ENCODE measurements around the gene MS4A7. TPM values are rescaled to one million over a fixed set of nuclear protein-coding genes. Genes with fewer than 3 reads are reported as not detected.

The MS4A7 gene
- total RNA-seq, 1 experiment from 2014 or later, result 0.22 TPM

DNA sequence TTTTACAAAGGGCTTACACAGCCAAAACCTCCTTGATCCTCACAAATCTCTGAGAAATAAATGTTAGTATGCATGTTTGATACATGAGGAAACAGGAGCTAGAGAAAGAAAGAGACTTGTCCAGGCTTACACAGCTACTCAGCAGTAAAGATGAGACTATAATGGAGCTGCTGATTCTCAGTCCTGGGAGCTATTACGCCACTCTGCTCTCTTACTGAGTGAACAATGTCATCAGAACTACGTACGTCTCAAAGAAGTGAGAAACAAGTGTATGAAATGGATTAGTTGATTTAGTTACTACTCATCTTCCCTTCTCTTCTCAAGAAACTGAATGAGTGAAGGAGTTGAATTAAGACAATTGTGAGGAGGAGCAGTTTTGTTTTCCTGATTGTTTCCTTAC lies 39.0 kb upstream of the MS4A7 start (continued):
- no peak for TF ChIP-seq CTCF (IDR thresholded peaks at IDR 0.05 in 2 of 3, conservative IDR thresholded peaks at IDR 0.05 in 1 of 3; ENCODE audit: borderline replicate concordance in 1 of 3, insufficient read depth in 1 of 3, low read depth in 2 of 3, low read length in 2 of 3)
- TF ChIP-seq EGR1 (IDR thresholded peaks at IDR 0.05; ENCODE audit: low read depth), result no peak
- TF ChIP-seq SP1 (IDR thresholded peaks at IDR 0.05; ENCODE audit: low read depth), result no peak
- no peak for TF ChIP-seq EZH2phosphoT487 (IDR thresholded peaks at IDR 0.05; ENCODE audit: borderline replicate concordance)
- no peak for TF ChIP-seq ZNF274 (IDR thresholded peaks at IDR 0.05; ENCODE audit: low read depth, low read length)
- TF ChIP-seq, protein P1, sequence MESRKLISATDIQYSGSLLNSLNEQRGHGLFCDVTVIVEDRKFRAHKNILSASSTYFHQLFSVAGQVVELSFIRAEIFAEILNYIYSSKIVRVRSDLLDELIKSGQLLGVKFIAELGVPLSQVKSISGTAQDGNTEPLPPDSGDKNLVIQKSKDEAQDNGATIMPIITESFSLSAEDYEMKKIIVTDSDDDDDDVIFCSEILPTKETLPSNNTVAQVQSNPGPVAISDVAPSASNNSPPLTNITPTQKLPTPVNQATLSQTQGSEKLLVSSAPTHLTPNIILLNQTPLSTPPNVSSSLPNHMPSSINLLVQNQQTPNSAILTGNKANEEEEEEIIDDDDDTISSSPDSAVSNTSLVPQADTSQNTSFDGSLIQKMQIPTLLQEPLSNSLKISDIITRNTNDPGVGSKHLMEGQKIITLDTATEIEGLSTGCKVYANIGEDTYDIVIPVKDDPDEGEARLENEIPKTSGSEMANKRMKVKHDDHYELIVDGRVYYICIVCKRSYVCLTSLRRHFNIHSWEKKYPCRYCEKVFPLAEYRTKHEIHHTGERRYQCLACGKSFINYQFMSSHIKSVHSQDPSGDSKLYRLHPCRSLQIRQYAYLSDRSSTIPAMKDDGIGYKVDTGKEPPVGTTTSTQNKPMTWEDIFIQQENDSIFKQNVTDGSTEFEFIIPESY (IDR thresholded peaks at IDR 0.05; ENCODE audit: extremely low read depth, insufficient replicate concordance, low read length), result no peak
- no peak for TF ChIP-seq ELF1 (IDR thresholded peaks at IDR 0.05; ENCODE audit: borderline replicate concordance, low read depth)
- no peak for TF ChIP-seq RAD21 (IDR thresholded peaks at IDR 0.05; ENCODE audit: low read depth)
- no peak for TF ChIP-seq TCF7L2 (IDR thresholded peaks at IDR 0.05; ENCODE audit: borderline replicate concordance, extremely low read depth, insufficient read depth, insufficient read length)

DNA sequence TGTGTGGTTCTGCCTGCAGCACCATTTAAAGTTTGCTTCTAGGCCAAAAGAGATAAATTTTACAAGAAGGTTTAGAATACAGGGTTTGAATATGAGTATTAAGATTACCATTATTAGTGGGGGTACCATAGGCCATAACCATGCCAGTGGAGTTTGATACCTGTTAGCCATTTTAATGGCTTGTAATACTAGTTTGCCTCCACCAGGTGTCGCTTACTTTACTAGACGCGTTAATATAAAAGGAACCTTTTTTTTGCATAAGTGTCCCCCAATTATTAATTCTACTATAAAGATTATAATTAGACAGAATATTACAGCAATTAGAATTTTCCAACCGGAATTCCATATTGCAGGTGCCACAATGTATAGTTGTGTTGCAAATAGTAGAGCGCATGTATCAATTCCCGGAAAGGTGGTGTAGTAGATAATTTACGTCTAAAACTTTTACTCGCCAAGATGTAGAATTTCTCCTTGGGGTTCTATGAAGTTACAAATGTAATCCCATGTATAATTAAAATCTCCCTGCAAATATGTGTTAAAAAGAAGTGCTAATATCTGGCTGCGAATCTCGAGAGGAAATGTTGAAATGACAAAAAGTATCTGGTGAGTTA lies 35.1 kb upstream of the MS4A7 start:
- Histone ChIP-seq H3K27ac (ENCODE audit: low read depth, low read length) (no peak overlapping the region), H3K9me3 (ENCODE audit: control insufficient read depth in 1 of 2, insufficient read depth in 1 of 2, low read depth in 1 of 2, low read length in 2 of 2) (no peaks in the 10 kb centered on the region), H3K36me3 (ENCODE audit: control insufficient read depth in 1 of 2, insufficient read depth in 2 of 2, low read length in 2 of 2) (no peaks in the 10 kb centered on the region), H3K27me3 (ENCODE audit: insufficient read depth, low read length) (no peaks in the 10 kb centered on the region), H2AFZ (ENCODE audit: low read depth, low read length, poor library complexity, severe bottlenecking) (no peak overlapping the region), H3K9ac (ENCODE audit: low read length) (no peak overlapping the region), H3K4me1 (ENCODE audit: control insufficient read depth in 1 of 2, insufficient read depth in 2 of 2, low read length in 2 of 2) (no peaks in the 10 kb centered on the region), H4K20me1 (ENCODE audit: insufficient read depth) (no peaks in the 10 kb centered on the region), H3K4me3 (replicated peaks in 1 of 2; ENCODE audit: low read depth in 1 of 2, low read length in 2 of 2) (no peak overlapping the region), H3K79me2 (ENCODE audit: insufficient read depth, low read length) (no peaks in the 10 kb centered on the region), H3K4me2 (ENCODE audit: low read length) (no peak overlapping the region), H3K9me2 (ENCODE audit: insufficient read depth) (no peaks in the 10 kb centered on the region)
- ChIA-PET CTCF (interaction anchor here (0.8 to 1.3 kb wide), 4 partner anchors 9 to 276 kb away, joined by 4 to 9 read pairs (median 5); no protein-coding TSS in a partner anchor), POLR2A (no interaction called here), RAD21 (ENCODE audit: low non-redundant PET in 1 of 2, low total read pairs in 2 of 2, uncharacterized antibody in 2 of 2, unreplicated experiment in 2 of 2) (no interaction called here)
- DNase-seq (ENCODE audit: low read depth, low spot score) (peak; percentile 27), ATAC-seq (peak; percentile 63)
- intact Hi-C loops (cut with micrococcal nuclease), result loop anchor here (5.0 kb wide), 1 partner anchor 274 kb away; no protein-coding TSS in a partner anchor
- BruUV-seq (replicated peaks), result no TSS peak
- TF ChIP-seq CTCF (IDR thresholded peaks at IDR 0.05 in 2 of 3, conservative IDR thresholded peaks at IDR 0.05 in 1 of 3; ENCODE audit: borderline replicate concordance in 1 of 3, insufficient read depth in 1 of 3, low read depth in 2 of 3, low read length in 2 of 3) (peak; percentile 41 to 71 (median 54); a peak in 5 of 6 replicates), POLR2A (IDR thresholded peaks at IDR 0.05; ENCODE audit: borderline replicate concordance, extremely low read depth, insufficient read depth, insufficient read length) (no peak), JUND (IDR thresholded peaks at IDR 0.05) (no peak), SRF (IDR thresholded peaks at IDR 0.05; ENCODE audit: low read depth) (no peak), SIN3A (IDR thresholded peaks at IDR 0.05; ENCODE audit: low read depth) (no peak), REST (IDR thresholded peaks at IDR 0.05; ENCODE audit: low read depth) (no peak)

All from HCT116 (cell line).